HG02642 (cell line): ENCODE measurements around the gene CTNNAL1.

Experiments
- ATAC-seq: cut with Tn5 transposase; IDR thresholded peaks from one replicate; pipeline ENCODE4 v1.9.1; 2021; ENCODE audit warnings: mild to moderate bottlenecking; ENCODE audit not compliant: unreplicated experiment, poor library complexity

The CTNNAL1 gene

DNA sequence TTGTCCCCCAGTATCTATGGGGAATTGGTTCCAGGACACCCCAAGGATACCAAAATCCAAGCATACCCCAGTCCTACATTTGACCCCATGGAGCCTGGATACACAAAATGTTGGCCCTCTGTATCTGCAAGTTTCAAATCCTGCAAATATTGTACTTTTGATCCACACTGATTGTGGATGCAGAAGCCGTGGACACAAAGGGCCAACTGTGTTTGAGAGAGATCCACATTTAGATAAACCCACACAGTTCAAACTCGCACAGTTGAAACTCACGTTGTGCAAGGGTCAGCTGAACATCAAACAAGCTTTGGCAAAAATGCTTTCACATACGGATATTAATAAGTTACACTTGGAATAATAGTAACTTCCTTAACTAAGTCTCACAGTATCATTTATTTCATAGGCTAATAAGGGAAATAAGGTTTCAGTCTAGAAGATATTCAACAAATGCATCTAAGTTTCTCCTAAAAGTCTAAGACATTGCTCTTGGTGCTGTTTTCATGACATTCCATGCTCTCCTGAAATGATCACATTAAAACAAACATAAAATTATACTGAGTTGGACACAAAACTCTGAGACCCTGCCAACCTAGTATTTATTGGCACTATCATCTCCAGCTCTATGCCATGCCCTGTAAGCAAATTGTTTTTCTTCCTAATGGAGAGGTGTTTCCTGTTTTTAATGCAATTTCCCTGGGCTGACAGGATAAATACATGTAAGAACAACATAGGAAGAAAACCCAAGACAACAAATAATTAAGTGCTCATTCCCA is 118.9 kb downstream of the CTNNAL1 start:
- ATAC-seq, result no peak
